KMS-11 (cell line): ENCODE results near the gene DCLK3.

ENCODE experiments used
- H2AFZ ChIP-seq: fragments of 200-600 bp; sonication (generic); 2 replicates; pipeline ENCODE4 v1.6.1; 2016; ENCODE audit warnings: antibody characterized with exemption, mixed run types, low read depth
- H3K27ac ChIP-seq: fragments of 200-600 bp; sonication (generic); 2 replicates; pipeline ENCODE4 v1.6.1; 2016; ENCODE audit warnings: mild to moderate bottlenecking, mixed run types
- H3K27me3 ChIP-seq: fragments of 200-600 bp; sonication (generic); 2 replicates; pipeline ENCODE4 v1.6.1; 2017; ENCODE audit warnings: mild to moderate bottlenecking, low read depth, mixed run types, moderate library complexity; ENCODE audit not compliant: insufficient read depth
- H3K36me3 ChIP-seq: fragments of 200-600 bp; sonication (generic); 2 replicates; pipeline ENCODE4 v1.6.1; 2017; ENCODE audit warnings: mild to moderate bottlenecking, mixed run types; ENCODE audit not compliant: insufficient read depth
- H3K4me1 ChIP-seq: fragments of 200-600 bp; sonication (generic); 2 replicates; pipeline ENCODE4 v1.6.1; 2016; ENCODE audit warnings: mild to moderate bottlenecking, low read depth, mixed run types; ENCODE audit not compliant: poor library complexity, severe bottlenecking
- H3K4me2 ChIP-seq: fragments of 200-600 bp; sonication (generic); 2 replicates; pipeline ENCODE4 v1.7.0; 2016; ENCODE audit warnings: mild to moderate bottlenecking, mixed run types
- H3K4me3 ChIP-seq: fragments of 200-600 bp; sonication (generic); IDR thresholded peaks from 2 replicates; pipeline ENCODE4 v1.6.1; 2017; ENCODE audit warnings: low read depth, low read length, mixed read lengths; ENCODE audit not compliant: insufficient read depth
- H3K79me2 ChIP-seq: fragments of 200-600 bp; sonication (generic); 2 replicates; pipeline ENCODE4 v1.6.1; 2016; ENCODE audit warnings: low read depth, mixed run types; ENCODE audit not compliant: insufficient read depth
- H3K9ac ChIP-seq: fragments of 200-600 bp; sonication (generic); 2 replicates; pipeline ENCODE4 v1.6.1; 2016; ENCODE audit warnings: mild to moderate bottlenecking, mixed run types
- H4K20me1 ChIP-seq: fragments of 200-600 bp; sonication (generic); 2 replicates; pipeline ENCODE4 v1.6.1; 2016; ENCODE audit warnings: mild to moderate bottlenecking, mixed run types; ENCODE audit not compliant: insufficient read depth
- CTCF ChIP-seq: fragments of 200-600 bp; sonication (generic); conservative IDR thresholded peaks from 2 replicates; pipeline ENCODE4 v1.6.1; 2017; ENCODE audit warnings: low read depth, mild to moderate bottlenecking, antibody characterized with exemption, low read length, moderate library complexity, mixed read lengths

The DCLK3 gene

GRCh38 chr3:36695769-36696137 is 68.6 kb downstream of the DCLK3 start:
- Histone ChIP-seq H3K79me2 (no peaks in the 10 kb centered on the region), H3K4me3 (no peak overlapping the region), H3K27me3 (no peaks in the 10 kb centered on the region), H3K27ac (no peak overlapping the region), H3K36me3 (no peaks in the 10 kb centered on the region), H3K9ac (no peak overlapping the region), H4K20me1 (no peaks in the 10 kb centered on the region), H3K4me2 (no peak overlapping the region), H3K4me1 (no peaks in the 10 kb centered on the region), H2AFZ (no peak overlapping the region)
- TF ChIP-seq CTCF: no peak

- TF ChIP-seq CTCF: no peak
Measured at GRCh38 chr3:36695113-36695768, 69.1 kb downstream of the DCLK3 start.

GRCh38 chr3:36693670-36694069 is 70.7 kb downstream of the DCLK3 start:
- no peak overlapping the region for H3K27ac ChIP-seq
- H3K27me3 ChIP-seq: no peaks in the 10 kb centered on the region
- no peak for TF ChIP-seq CTCF
- no peaks in the 10 kb centered on the region for H4K20me1 ChIP-seq
- no peak overlapping the region for H3K9ac ChIP-seq
- H3K4me2 ChIP-seq: no peak overlapping the region
- no peaks in the 10 kb centered on the region for H3K36me3 ChIP-seq
- no peaks in the 10 kb centered on the region for H3K4me1 ChIP-seq
- no peak overlapping the region for H3K4me3 ChIP-seq
- H2AFZ ChIP-seq: no peak overlapping the region
- H3K79me2 ChIP-seq: no peaks in the 10 kb centered on the region

More at GRCh38 chr3:36695113-36695768, 69.1 kb downstream of the DCLK3 start:
- Histone ChIP-seq H4K20me1 (no peaks in the 10 kb centered on the region), H3K4me1 (no peaks in the 10 kb centered on the region), H2AFZ (no peak overlapping the region), H3K36me3 (no peaks in the 10 kb centered on the region), H3K4me3 (no peak overlapping the region), H3K79me2 (no peaks in the 10 kb centered on the region), H3K4me2 (no peak overlapping the region), H3K27me3 (no peaks in the 10 kb centered on the region), H3K27ac (no peak overlapping the region), H3K9ac (no peak overlapping the region)

GRCh38 chr3:36689560-36689959 is 74.8 kb downstream of the DCLK3 start:
- no peak overlapping the region for H3K9ac ChIP-seq
- no peaks in the 10 kb centered on the region for H3K36me3 ChIP-seq
- no peak overlapping the region for H3K4me3 ChIP-seq
- no peak overlapping the region for H2AFZ ChIP-seq
- no peaks in the 10 kb centered on the region for H3K4me1 ChIP-seq
- no peak overlapping the region for H3K4me2 ChIP-seq
- H3K27ac ChIP-seq: no peak overlapping the region
- TF ChIP-seq CTCF: no peak
- no peaks in the 10 kb centered on the region for H3K27me3 ChIP-seq
- no peaks in the 10 kb centered on the region for H3K79me2 ChIP-seq
- H4K20me1 ChIP-seq: no peaks in the 10 kb centered on the region
